COR-L47 (cell line): ENCODE results near the gene MAPK11.

Experiments
- DNase-seq: peaks from one replicate; lab custom pipeline; 2025; lab: John Stamatoyannopoulos, UW

MAPK11 gene

DNA sequence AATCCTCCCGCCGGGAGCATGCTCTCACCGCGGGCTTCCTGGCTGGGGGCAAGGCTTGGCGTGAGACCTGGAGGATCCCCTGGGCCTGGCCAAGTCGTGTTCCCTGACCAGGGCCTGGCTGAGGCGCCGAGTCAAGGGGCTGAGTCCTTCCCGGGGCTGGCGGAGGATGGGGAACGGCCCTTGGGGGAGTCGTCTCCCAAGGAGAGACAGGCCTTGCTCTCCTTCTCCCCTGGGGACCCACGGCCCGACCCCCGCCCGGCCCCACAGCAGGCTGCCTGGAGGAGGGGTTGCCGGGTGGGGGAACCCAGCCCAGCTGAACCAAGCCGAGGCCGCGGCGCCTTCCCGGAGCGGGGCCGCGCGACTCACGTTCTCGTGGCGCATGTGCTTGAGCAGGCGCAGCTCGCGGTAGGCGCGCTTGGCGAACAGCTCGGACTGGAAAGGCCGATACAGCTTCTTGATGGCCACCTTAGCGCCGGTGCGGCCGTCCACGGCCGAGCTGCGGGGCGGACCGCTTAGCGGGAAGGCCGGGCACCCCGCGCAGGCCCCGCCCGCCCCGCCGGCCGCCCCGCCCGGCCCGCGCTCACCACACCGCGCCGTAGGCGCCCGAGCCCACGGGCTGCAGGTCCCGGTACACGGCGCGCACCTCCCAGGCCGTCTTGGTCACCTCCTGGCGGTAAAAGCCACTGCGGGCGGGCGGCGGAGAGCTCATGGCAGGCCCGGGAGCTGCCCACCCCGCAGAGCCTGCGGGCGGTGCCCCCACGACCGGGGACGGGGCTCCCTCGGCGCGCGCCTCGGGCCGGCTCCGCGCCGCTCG, 9.2 kb downstream of the MAPK11 start:
- peak; percentile 43 for DNase-seq

DNA sequence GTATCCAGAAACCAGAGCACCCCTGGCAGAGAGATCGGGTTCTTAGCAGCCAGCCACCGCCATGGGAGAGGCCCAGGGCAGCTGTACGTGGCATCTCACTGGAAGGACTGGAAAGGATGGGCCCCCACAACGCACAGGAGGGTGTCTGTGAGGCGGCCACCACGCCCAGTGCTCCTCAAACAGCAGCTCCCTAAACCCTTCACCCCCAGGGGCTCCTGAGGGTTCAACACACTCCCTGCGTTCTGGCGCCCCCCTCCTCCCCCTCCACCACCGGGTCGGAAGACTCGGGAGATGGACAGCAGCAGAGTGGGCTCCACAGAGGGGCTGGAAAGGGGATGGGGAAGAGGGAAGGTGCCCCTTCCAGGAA, 9.8 kb downstream of the MAPK11 start:
- no peak for DNase-seq

DNA sequence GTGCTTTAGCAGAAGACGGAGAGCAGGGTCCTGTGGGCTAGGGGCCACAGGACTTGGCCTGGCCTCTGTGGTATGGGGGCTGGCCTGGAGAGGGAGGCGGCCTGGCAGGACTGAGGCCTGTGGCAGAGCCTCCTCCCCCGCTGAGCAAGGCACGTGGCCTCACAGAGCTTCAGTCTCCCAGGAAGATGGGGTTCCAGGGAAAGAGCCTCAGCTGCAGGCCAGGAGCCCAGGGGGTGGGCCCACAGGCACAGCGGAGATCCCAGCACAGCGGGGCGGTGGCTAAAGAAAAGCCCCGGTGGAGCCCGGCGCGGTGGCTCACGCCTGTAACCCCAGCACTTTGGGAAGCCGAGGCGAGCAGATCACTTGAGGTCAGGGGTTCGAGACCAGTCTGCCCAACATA, 10.9 kb downstream of the MAPK11 start:
- no peak for DNase-seq

DNA sequence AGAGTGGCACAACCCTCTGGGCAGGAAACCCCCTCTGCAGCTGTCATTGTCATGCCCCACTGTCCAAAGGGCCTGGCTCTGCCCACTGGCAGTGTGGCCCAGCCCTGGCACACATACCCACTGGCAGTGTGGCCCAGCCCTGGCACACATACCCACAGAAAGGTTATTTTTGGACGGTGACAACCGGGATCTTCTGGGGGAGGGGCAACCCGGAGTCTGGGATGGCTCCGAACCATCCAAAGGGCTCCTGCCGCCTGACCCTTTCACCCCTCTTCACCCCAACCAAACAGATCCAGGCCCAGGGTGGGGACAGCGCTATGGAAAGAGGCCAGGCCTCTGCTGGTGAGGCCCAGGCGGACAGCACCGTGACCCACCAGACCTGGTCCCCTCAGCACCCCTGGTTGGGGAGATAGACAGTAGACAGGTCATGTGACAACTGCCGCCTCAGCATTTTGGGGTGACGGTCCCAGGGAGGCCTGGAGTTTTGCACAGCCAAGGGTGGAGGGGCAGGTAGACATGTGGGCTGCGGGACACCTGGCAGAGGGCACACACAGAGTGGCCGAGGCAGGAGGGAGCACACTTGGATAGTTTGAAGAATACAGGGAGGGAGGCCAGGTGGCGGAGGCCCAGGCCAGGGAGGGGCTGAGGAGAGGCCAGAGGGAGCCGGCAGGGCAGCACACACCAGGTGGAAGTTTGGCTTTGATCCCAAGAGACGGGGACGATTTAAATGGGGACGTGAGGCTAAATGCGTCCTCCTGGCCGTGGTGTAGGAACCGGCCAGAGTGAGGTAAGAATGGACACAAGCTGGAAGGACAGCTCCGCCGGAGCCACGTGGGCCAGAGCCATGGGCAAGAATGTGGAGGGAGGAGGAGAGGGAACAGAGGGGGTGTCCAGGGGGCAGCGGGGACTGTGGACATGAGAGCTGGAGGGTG, 11.6 kb downstream of the MAPK11 start:
- DNase-seq: no peak

- DNase-seq: no peak
Observed at GRCh38 chr22:50257451-50258360, 12.5 kb downstream of the MAPK11 start.

GRCh38 chr22:50257041-50257440, 13.1 kb downstream of the MAPK11 start:
- DNase-seq: no peak

DNA sequence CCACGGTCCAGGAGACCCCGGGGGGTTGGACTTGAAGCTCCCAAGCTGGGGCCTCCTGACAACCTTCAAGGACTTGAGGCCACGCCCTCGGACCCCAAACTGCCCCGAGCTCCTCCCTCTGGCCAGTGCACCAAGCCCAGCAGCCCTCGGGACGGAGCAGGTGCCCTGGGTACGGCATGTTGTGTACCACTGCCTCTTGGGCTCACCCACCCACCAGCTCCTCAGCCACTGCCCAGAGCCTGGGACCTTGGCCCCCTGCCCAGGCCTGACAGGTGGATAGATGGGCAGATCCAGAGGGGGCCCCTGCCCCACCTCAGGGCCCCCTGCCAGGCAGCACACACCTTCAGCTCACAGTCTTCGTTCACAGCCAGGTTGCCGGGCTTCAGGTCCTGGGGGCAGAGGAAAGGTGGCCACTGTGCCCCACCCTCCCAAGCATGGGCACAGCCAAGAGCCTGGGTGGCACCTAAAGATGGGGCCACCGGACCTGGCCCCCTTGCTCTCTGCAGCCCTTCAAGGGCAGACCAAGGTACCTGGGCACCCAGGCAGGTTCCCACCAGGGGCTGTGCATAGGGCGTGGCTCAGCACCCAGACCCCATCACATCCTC, 13.8 kb downstream of the MAPK11 start:
- no peak for DNase-seq

DNA sequence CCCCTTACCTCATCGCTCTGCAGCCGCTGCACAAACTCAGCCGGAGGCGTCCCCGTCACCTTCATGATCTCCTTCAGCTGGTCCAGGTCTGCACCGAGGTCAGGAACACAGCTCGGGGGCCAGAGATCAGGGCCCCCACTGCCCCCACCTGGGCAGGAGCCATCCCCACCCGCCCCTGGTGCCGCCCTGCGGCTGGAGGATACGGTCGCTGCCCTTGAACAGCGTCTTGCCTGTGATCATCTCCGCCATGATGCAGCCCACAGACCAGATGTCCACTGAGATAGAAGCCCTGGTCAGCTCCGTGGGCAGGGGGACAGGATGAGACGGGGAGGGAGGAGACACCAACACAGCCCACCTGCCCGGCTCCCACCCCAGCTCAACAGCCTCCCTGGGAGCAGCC, 14.6 kb downstream of the MAPK11 start:
- DNase-seq: no peak

- no peak for DNase-seq
Observed at GRCh38 chr22:50255099-50255498, 15.1 kb downstream of the MAPK11 start.

DNA sequence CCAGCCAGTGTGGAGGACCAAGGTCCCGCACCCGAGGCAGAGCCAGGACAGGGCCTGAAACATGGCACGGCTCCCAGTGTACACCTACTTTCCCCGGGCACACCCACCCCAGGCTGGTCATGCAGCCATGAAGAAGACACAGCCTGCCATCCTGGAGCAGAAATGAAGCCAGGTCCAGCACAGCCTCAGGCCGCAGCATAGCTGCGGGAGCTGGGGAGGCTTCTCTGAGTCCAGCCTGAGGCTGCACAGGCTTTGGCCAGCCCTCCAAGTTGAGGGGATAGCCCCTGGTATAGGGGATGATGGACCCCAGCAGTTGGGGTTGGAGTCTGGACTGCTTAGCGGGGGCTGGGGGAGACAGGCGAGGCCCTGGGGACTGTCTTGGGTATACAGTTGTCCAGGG, 16.2 kb downstream of the MAPK11 start:
- DNase-seq: no peak

DNA sequence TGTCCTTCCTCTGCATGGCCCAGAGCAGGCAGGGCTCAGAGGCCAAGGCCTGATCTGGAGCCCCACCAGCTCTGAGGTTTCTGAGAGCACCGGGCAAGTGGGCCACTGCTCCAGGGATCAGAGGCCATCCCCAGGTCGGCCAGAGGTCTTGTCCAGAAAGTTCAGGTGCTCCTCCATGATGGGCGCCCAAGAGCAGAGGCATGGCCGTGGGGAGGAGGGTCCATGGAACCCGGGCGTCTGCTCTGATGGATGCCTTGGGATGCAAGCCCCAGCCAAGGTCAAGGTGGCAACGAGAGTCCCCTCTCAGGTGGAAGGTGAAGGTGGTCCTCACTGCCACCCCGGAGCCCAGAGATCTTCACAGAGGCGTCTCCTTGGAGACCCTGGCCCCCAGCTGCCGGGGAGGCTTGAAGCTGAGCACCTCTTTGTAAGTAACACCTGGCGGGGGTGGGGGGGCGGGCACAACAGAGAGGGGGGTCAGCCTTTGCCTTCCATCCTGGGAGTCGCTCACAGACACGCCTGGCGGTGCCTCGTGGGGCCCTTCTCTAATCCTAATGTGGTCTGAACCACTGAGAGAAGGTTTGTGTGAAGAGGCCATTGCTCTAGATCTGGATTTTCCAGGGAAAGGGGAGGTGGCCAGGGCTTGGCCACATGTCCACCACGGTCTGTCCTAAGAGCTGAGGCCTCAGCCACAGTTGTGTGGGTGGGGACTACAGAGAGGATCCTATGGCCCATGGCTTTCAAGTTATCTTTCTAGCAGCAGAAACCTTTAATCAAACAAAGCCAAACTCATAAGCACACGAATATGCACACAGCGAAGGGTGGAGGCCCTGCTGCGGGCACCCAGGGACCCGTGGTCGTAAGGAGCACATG, 16.9 kb downstream of the MAPK11 start:
- DNase-seq: no peak

- peak; percentile 40 for DNase-seq
Observed at GRCh38 chr22:50252082-50253045, 17.8 kb downstream of the MAPK11 start.

DNA sequence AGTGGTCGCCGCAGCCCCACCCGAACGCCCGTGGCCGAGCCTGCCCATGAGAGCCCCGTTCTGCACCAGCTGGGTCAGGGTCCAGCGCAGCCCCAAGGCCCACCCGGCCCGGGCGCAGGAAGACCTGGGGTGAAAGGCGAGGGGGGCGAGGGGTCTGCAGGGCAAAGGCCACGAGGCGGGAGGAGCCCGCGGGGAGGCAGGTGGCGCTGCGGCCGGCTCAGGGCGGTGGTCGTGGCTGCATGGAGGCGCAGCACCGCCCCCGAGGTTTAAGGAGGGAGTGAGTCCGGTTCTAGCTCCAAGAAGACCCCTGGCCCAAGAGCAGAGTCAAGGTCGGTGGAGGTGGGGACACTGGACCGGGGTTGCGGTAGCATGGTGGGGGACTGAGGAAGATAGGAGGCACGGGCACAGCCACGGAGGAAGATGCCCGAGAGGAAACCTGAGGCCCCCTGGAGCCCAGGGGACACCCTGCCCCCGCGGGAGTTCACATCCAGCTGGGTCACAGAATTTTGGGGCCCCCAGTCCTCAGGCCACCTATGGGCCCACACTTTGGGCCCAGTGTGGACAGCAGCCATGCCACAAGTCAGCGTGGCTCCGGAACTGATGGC, 18.6 kb downstream of the MAPK11 start:
- DNase-seq: no peak

GRCh38 chr22:50250555-50251476, 19.4 kb downstream of the MAPK11 start, which contains the start of gene HDAC10:
TSS of gene HDAC10 (minus strand) at chr22:50251265. CDS start at chr22:50251032, 233 bp downstream.
- peak; percentile 78 for DNase-seq

DNA sequence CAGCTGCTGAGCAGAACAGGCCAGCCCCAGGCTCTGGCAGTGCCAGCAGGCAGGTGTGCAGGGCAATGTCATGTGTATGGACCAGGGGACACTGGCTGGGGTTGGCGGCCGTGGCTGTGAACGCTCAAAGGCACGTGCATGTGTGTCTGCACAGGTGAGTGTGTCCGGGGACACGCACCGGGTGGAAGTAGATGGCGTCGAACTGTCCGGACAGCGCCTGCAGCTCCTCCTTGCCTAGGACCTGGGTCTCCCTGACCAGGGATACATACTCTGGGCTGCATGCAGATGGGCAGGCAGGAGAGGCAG, 20.0 kb downstream of the MAPK11 start:
- DNase-seq: no peak

GRCh38 chr22:50249341-50250248, 20.6 kb downstream of the MAPK11 start:
- no peak for DNase-seq
